HG02840 (cell line): ENCODE data around the gene MATN4.

Source experiments
- ATAC-seq: cut with Tn5 transposase; IDR thresholded peaks from one replicate; pipeline ENCODE4 v1.9.1; 2021; ENCODE audit warnings: mild to moderate bottlenecking, moderate library complexity, moderate number of reproducible peaks; ENCODE audit not compliant: unreplicated experiment, low FRiP score

MATN4 gene

DNA sequence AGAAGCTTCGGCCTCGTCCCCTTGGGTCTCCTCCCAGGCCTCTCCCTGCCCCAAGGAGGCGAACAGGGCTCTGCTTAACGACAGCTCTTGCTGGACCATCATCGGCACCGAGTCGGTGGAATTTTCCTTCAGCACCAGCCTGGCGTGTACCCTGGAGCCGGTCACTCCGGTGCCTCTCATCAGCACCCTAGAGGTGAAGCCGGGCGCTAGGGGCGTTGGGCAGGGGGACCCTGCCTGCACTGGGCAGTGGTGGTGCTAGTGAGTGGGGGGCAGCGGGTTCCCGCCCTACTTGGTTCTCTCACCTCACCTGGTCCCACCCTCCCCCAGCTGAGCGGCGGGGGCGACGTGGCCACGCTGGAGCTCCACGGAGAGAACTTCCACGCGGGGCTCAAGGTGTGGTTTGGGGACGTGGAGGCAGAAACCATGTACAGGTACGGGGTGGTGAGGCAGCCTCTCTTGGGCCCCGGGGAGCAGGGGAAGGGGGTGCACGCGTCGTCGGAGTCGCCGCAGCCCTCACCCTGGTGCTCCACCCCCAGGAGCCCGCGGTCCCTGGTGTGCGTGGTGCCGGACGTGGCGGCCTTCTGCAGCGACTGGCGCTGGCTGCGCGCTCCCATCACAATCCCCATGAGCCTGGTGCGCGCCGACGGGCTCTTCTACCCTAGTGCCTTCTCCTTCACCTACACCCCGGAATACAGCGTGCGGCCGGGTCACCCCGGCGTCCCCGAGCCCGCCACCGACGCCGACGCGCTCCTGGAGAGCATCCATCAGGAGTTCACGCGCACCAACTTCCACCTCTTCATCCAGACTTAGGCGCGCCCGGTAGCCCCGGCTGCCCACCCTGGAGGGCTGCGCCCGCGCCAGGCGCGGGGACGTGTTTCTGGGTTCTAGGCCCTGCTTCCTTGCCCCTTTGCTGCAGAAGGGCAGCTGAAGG lies 8.3 kb upstream of the MATN4 start:
- ATAC-seq = no peak

DNA sequence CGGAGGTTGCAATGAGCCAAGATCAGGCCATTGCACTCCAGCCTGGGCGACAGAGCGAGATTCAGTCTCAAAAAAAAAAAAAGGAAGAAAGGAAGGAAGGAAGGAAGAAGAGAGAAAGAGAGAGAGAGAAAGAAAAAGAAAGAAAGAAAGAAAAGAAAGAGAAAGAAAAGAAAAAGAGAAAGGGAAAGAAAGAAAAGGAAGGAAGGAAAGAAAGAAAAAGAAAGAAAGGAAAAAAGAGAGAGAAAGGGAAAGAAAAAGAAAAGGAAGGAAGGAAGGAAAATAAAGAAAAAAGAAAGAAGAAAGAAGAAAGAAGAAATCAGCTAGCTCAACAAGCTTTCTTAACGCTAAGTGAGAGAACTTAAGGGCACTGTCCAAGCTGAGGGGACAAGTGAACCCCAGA lies 7.6 kb upstream of the MATN4 start:
- no peak for ATAC-seq

DNA sequence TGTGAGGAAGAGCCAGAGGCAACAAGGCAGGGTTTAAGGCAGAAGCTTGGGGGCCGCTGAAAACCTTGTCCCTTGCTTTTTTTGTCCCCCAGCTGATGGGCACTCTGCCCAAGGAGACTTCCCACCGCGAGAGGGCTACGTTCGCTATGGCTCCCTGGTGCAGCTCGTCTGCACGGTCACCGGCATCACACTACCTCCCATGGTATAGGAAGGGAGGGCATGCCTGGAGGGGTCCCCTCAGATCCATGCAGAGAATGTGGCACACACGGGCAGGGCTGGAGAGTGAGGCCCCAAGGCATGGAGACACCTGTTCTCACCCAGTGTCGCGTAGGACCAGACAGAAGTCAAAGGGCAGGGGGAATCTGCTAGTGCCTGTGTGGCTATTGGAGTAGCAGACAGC lies 5.8 kb upstream of the MATN4 start:
- ATAC-seq = no peak

DNA sequence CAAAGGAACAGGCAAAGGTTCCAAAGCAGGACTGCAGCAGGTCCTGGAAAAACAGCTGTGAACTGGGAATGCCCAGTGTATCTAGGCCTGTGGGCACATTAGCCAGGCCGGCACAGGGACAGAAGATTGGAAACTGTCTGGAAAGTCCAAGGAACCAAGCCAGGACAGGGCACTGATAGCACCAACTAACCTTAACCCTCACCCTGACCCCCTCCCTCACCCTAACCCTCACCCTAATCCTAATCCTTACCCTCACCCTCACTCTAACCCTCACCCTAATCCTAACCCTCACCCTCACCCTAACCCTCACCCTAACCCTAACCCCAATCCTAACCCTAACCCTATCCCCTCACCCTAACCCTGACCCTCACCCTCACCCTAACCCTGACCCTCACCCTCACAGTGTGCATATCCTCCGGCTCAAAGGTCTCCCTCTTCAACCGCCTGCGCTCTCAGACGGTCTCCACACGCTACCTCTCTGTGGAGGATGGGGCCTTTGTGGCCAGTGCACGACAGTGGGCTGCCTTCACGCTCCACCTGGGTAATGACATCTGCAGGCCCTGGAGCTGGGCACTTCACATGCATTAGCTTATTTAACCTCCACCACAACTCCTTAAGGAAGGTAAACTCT lies 5.1 kb upstream of the MATN4 start:
- no peak for ATAC-seq

DNA sequence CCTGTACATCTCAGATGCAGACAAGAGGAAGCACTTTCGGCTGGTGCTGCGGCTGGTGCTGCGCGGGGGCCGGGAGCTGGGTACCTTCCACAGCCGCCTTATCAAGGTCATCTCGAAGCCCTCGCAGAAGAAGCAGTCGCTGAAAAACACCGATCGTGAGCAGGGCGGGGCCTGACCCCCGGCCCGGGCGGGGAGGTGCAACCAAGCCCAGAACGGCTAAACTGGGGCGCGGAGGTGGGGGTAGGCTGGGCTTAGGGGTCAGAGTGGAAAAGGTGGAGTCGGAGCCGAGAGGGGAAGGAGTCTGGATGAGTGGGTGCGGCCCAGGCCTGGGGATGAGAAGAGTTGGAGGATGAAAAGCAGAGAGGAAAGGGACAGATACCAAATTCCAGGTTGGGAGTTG lies 4.1 kb upstream of the MATN4 start:
- no peak for ATAC-seq

DNA sequence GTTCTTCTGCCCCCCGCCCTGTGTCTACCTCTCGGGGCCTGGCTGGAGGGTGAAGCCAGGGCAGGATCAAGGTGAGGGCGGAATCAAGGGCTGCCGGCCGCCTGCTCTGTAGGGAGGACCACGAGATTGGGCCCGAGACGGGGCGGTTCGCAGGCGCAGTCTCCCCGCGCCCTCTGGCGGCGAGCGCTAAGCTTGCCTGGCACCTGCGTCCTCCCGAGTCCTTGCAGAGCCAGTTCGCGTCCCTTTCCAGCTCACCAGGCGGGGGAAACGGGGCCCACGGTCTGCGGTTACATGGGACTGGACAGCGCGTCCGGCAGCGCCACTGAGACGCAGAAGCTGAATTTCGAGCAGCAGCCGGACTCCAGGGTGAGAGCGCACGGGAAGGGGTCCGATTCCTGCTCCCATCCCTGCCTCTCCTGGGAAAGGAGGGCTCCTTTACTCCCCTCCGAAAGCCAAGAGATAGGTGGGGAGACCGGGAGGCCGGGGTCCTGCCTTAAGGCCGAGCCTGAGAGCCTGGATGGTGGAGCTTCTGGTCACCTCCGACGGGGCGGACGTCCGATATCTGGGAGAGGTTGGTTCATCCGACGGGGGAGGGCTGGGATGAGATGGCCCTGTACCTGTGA lies 3.6 kb upstream of the MATN4 start:
- no peak for ATAC-seq

DNA sequence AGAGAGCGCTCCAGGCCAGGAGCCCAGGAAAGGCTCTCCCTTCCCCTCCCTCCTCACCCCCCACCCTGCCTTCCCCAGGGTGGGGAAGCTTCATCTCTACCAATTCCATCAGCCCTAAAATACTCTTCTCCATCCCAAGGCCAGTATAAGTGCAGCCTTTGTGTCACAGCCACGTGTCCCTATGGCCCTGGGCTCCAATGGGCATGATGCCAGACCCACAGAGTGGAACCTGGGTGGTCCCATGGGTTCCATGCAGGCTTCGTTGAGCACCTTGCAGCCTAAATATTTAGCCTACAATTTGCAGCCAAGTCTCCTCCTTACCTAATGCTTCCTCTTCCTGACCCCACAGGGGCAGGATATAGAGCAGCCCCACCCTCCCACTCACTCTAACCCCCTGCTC lies 976 bp upstream of the MATN4 start:
- no peak for ATAC-seq

DNA sequence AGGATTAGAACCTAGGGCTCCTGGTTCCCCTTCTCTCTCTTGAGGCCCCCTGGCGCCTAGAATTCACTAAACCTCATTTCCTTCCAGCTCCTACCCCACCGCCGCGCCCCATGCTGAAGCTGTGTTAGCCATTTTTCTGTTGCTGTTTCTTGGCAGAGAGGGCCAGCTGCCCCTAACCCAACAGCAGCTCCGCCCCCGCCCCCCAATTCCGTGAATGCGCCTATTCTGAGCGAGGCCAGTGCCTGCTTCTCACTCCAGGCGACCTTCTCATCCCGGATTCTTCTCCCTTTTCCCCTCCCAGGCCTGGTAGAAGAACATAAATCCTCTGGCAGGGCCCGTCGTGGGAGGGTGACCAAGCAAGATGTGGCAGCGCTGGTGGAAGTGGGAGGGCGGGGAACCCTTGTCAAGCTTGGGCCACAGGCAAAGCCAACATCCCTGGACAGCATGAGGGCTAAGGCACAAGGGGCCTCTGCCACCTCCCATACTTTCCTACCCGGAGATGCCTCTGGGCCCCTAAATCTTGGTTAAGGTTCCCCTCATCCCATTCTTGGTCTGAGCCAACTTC lies 941 bp downstream of the MATN4 start:
- ATAC-seq = no peak

DNA sequence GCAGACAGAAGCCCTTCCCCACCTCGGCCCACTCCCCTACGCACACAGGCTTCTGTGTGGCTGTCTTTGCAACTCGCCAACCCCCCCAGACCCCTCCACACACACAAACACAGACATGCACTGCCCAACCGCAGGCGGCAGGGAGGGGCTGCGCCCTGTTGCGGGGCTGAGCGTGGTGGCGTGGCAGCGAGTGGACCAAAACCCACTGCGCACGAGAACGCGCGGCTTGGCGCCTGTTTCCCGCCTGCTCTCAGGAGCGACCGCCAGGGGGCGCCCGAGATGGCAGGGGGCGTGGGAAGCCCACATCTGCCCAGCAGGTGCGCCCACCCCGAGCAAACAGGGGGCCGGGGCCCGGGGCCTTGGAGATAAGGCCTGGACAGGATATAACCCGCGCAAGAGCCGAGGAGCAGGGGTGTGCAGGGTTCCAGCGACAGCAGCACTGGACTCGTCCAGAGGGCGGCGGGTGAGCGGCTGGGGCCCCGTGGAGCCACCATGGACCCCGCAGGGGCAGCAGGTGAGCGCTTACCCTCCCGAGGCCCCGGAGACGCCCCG lies 1.6 kb downstream of the MATN4 start, which contains the start of gene RBPJL:
Gene RBPJL (plus strand): TSS at position 410 of the 552 bp plus-strand sequence. CDS start 83 bp downstream, at position 493.
- no peak for ATAC-seq

DNA sequence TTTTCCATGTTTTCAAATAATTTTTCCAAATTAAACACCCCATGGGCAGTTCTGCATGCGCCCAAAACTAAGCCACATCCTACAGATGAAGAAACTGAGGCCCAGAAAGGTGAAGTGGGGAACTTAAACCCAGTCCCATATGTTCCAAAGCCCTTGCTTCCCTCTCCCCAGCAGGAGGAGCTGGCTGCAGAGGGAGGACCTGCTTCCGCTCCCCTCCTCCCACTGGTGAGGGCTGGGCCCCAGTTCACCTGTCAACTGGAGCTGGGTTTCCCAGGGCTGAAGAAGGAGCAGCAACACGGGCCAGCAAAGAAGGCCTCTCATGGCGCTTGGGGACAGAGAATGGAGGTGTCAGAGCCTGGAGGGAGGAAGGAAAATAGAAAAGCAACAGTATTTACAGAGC lies 2.8 kb downstream of the MATN4 start:
- no peak for ATAC-seq

DNA sequence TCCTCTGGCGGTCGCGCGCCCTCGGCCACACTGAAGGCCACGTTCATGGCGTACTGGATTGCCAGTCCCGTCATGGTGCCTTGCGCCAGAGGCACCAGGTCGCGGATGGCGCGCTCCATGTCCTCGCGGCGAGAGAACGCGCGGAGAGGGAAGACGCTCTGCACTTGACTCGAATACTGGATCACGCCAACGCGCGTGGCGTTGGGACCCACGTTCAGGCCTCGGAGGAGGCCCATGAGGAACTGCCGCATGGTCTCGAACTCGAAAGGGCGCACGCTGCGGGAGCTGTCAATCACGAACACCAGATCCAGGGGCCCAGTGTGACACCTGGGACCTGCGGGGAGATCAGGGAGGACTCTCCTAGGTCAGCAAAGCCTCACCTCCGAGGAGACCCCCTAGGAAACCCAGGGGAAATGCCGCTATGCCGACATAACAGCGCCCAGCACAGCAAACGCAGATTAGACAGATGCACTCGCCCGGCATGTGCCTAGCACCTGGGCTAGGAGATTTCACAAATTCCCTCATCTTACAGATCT lies 3.6 kb downstream of the MATN4 start:
- no peak for ATAC-seq

DNA sequence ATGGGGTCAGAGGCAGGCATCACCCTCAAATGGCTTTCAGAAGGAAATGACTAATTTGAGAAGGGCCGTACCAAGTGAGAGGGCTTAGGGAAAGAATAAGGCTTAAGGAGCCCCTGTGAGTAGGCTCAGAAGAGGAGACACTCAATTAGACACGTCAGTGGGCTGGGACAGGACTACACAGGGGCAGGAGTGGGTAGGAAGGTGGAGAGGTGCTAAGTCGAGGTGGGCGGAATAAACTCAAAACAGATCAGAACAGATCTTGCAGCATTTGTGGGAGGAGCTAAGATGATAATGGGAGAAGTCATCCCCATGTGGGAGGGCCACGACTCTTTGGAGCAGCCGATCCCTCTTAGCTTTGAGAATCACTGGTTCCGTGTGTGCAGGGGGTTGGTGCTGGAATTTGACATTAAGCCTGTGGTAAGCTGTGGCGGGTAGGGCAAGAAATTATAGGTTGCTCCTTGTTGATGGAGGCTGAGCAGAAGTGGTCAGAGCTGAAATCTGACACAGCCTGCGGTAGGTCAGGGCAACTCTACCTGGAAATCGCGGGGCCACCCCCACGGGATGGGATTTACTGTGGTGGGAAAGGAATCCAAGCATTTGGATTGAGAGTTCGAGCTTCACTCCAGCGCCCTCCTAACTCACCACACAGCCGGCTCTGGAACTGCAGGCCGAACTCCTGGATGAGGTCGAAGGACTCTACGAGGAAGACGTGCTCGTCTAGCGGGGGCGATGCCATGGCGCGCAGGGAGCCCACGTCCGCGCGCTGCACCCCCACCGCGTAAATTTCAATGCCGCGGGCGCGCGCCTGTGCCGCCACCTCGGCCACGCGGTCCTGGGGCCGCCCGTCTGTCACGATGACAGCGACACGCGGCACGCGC lies 4.3 kb downstream of the MATN4 start:
- ATAC-seq = no peak

DNA sequence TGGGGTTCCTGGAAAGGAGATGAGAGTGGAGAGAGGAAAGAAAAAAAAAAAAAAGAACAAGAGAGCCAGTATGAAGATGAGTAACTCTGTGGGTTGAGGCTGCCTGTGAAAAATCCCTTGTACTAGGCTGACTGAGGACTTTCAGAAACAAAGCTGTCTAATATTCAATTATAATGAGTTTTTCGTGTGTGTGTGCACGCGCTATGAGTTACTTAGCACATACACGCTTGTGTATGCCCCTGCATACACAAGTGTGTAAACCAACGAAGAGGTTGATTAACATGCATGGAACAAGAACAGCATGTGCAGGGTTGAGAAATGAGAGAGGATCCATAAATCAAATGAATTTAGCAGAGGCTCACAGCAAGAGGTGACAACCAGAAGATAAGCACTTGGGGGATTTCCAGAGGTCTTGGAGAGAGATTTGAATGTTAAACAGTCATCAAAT lies 6.3 kb downstream of the MATN4 start:
- no peak for ATAC-seq

DNA sequence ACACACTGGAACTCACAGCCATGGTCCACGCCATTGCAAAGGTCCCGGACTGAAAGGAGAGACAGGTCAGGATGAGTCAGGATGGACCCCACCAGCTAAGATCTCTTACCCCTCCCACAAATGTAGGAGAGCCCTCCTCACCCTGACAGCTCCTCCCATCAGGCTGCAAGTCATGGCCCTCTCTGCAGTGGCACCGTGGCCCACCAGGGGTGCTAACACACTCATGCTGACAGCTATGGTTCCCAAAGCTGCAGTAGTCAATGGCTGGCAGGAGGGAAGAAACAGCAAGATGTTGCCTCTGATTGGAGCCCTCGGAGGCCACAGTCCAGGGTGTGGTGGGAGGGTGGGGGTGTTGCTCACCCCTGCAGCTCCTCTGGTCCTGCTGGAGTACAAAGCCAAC lies 7.1 kb downstream of the MATN4 start:
- ATAC-seq = no peak

DNA sequence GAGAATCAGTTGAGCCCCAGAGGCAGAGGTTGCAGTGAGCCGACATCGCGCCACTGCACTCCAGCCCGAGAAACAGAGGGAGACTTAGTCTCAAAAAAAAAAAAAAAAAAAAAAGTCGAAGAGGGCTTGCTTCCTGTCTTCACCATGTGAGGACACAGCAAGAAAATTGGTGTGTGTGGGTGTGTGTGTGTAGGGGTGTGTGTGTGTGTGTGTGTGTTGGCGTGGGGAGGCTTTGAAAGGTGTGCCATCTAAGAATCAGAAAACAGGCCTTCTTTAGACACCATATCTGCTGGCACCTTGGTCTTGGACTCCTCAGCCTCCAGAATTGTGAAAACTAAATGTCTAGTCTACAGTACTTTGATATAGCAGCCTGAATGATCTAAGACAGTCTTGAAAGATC lies 8.3 kb downstream of the MATN4 start:
- no peak for ATAC-seq

DNA sequence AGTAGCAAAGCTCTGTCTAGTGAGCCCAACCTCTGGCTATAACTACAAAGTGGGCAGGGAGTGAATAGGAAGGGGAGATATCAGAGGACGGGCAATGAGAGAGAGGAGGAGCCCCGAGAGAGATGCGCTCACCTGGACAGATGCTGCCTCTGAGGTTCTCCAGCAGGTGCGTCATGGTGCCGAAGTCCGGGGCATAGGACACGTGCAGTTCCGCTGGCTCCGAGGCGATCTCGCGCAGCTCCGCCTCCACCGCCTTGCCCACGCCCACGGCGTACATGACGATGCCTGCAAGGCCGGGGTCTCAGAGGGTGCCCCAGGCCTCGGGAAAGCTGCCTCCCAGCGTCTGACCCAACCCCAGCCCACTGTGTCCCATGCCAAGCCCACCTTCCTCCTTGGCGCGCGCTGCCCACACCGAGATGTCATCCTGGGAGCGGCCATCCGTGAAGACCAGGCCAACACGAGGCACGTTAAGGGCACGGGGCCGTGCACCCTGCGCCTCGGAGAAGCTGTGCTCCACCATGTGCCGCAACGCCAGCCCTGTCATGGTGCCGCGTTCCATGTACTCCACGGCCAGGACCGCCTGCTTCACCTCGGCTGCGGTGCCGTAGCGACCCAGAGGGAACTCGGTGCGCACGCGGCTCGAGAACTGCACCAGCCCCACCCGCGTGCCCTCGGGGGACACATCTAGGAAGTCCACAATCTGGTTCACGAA lies 10.2 kb downstream of the MATN4 start:
- no peak for ATAC-seq

DNA sequence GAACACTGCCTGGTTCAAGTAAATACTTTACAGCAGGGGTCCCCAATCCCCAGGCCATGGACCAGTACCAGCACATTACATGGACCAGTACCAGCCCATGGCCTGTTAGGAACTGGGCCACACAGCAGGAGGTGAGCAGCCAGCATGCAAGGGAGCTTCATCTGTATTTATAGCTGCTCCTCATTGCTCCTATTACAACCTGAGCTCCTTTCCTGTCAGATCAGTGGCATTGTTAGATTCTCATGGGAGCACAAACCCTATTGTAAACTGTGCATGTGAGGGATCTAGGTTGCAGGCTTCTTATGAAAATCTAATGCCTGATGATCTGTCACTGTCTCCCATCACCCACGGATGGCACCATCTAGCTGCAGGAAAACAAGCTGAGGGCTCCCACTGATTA lies 13.4 kb downstream of the MATN4 start:
- ATAC-seq = no peak

DNA sequence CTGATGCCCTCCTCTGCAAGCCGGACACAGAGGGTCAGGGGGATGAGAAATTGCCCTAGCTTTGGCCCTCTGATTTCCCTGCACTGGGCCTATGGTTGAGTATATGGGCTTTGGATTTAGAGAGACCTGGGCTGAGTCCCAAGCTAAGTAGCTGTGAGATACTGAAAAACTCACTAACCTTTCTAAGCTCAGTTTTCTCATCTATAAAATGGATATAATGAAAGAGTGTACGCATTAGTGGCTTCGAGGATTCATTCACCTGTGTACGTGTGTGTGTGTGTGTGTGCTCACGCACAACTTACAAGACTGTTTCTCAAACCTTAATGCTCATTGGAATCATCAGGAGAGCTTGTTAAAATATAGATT lies 14.1 kb downstream of the MATN4 start:
- no peak for ATAC-seq
